Measurements from ENCODE around the gene TTLL11.

TTLL11 gene

GRCh38 chr9:121876658-121877271 is 216.3 kb downstream of the TTLL11 start:
- TF ChIP-seq CTCF (IDR thresholded peaks at IDR 0.05; ENCODE audit: extremely low read depth, missing control alignments): no peak
- no peak for DNase-seq (ENCODE audit: low spot score)

GRCh38 chr9:121876255-121876654 is 216.9 kb downstream of the TTLL11 start:
- no peak for DNase-seq (ENCODE audit: low spot score)
- no peak for TF ChIP-seq CTCF (IDR thresholded peaks at IDR 0.05; ENCODE audit: extremely low read depth, missing control alignments)

- no peak for DNase-seq (ENCODE audit: low spot score)
These were observed 218.6 kb downstream of the TTLL11 start for GRCh38 chr9:121874524-121874923.

GRCh38 chr9:121871431-121872025 is 221.6 kb downstream of the TTLL11 start:
- no peak for DNase-seq (ENCODE audit: low spot score)
- TF ChIP-seq CTCF (IDR thresholded peaks at IDR 0.05; ENCODE audit: extremely low read depth, missing control alignments): no peak

More at GRCh38 chr9:121874524-121874923, 218.6 kb downstream of the TTLL11 start:
- TF ChIP-seq CTCF (IDR thresholded peaks at IDR 0.05; ENCODE audit: extremely low read depth, missing control alignments): no peak

- no peak for DNase-seq (ENCODE audit: low spot score)
- no peak for TF ChIP-seq CTCF (IDR thresholded peaks at IDR 0.05; ENCODE audit: extremely low read depth, missing control alignments)
These were observed 222.8 kb downstream of the TTLL11 start for GRCh38 chr9:121870271-121870670.

- no peak for TF ChIP-seq CTCF (IDR thresholded peaks at IDR 0.05; ENCODE audit: extremely low read depth, missing control alignments)
- no peak for DNase-seq (ENCODE audit: low spot score)
These were observed 224.5 kb downstream of the TTLL11 start for GRCh38 chr9:121868626-121869025.

GRCh38 chr9:121866927-121867326 is 226.2 kb downstream of the TTLL11 start:
- TF ChIP-seq CTCF (IDR thresholded peaks at IDR 0.05; ENCODE audit: extremely low read depth, missing control alignments): no peak
- DNase-seq (ENCODE audit: low spot score): no peak
